ENCODE data around the gene CLMN.

GRCh38 chr14:95258754-95259593, 60.7 kb downstream of the CLMN start:
- TF ChIP-seq EZH2phosphoT487 (IDR thresholded peaks at IDR 0.05; ENCODE audit: insufficient read depth, low read depth) (no peak), EZH2 (IDR thresholded peaks at IDR 0.05; ENCODE audit: insufficient read depth, poor library complexity, severe bottlenecking) (no peak)

Data from GM23248 (cell line).